Measurements from ENCODE around the gene XXYLT1. TPM values are rescaled to one million over a fixed set of nuclear protein-coding genes. Genes with fewer than 3 reads are reported as not detected.

Gene XXYLT1
- total RNA-seq, 1 donor from 2014 or later, result 22.3 TPM

DNA sequence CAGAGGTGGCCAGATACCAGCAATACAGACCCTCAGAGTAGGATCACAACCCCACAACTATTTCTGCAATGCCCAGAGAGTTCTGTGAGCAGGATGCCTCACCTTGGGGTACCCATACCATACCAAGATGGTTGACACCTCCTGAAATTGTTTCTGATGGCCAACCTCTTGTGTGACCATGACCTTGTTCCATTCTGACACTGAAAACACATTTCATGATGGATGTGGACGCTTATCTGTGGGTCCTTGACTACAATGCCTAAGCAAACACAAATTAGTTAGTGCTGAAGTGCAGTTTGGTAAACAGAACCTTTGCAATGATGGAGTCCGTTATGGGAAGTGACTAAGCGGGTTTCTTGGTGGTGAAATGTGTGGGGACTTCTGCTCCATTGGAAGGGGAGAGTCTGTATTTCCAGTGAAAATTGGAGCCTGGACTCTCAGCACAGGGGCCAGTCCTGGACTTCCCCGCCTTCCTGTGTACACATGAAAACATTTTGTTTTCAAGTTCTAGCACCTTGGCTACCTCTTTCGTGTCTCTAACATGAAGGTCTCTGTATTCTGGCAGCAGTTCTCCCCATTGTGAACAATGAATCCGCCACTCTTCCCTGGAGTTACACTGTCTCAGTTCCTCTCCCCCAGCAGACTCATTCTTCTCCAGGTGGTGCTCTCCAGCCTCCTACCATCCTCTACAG lies 106.2 kb downstream of the XXYLT1 start:
- TF ChIP-seq, protein P1, sequence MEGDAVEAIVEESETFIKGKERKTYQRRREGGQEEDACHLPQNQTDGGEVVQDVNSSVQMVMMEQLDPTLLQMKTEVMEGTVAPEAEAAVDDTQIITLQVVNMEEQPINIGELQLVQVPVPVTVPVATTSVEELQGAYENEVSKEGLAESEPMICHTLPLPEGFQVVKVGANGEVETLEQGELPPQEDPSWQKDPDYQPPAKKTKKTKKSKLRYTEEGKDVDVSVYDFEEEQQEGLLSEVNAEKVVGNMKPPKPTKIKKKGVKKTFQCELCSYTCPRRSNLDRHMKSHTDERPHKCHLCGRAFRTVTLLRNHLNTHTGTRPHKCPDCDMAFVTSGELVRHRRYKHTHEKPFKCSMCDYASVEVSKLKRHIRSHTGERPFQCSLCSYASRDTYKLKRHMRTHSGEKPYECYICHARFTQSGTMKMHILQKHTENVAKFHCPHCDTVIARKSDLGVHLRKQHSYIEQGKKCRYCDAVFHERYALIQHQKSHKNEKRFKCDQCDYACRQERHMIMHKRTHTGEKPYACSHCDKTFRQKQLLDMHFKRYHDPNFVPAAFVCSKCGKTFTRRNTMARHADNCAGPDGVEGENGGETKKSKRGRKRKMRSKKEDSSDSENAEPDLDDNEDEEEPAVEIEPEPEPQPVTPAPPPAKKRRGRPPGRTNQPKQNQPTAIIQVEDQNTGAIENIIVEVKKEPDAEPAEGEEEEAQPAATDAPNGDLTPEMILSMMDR (IDR thresholded peaks at IDR 0.05; ENCODE audit: partially characterized antibody, unreplicated experiment), result no peak
- peaks cover 8% of the 10 kb centered on the region for H3K27me3 Mint-ChIP-seq (ENCODE audit: unreplicated experiment)
- peaks cover 10% of the 10 kb centered on the region for H3K4me1 Mint-ChIP-seq (ENCODE audit: low read depth, unreplicated experiment)
- H3K27ac Mint-ChIP-seq (ENCODE audit: unreplicated experiment), result no peak overlapping the region
- DNase-seq, result no peak
- H3K36me3 Mint-ChIP-seq (ENCODE audit: unreplicated experiment), result peaks cover 7% of the 10 kb centered on the region
- H3K4me3 Mint-ChIP-seq (ENCODE audit: unreplicated experiment), result no peak overlapping the region
- H3K9me3 Mint-ChIP-seq (ENCODE audit: unreplicated experiment), result peaks cover 6% of the 10 kb centered on the region

DNA sequence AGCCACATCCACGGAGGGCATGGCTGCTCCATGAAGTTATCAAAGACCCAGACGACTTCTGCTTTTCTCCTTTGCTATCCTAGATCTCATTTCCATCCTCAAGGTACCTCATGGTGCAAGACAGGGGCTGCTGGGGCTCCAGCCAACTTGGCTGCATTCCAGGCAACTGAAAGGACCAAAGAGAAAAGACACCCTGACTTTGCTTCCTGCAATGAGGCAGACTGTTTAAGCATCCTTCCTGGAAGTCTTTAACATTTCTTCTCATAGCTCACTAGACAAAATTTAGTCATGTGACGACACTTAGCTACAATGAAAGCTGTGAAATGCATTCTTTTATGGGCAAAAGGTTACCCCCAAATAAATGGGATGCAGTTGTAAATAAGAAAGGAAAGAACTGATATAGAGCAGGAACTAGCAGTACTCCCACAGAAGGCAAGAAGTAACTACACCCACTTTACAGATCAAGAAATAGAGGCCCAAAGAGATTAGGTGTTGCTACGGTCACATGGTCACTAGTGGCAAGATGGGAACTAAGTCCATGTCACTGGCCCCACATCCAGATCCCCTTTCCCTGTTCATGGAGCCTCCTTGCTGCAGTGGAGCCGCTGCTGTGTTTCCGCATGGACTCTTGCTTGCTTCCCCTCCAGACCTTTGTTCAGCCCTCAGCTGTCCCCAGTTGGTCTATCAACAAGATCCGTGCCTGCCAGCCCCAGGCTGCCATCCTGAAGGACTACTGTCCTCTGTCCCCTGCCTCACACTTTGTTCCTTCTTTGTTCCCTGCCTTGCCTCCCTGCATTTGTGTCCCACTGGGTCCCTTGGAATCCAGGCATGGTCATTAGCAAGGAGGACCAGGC lies 107.0 kb downstream of the XXYLT1 start:
- Mint-ChIP-seq H3K27me3 (ENCODE audit: unreplicated experiment) (peaks cover 8% of the 10 kb centered on the region), H3K27ac (ENCODE audit: unreplicated experiment) (no peak overlapping the region), H3K4me3 (ENCODE audit: unreplicated experiment) (no peak overlapping the region), H3K4me1 (ENCODE audit: low read depth, unreplicated experiment) (peaks cover 10% of the 10 kb centered on the region), H3K36me3 (ENCODE audit: unreplicated experiment) (peaks cover 7% of the 10 kb centered on the region), H3K9me3 (ENCODE audit: unreplicated experiment) (peaks cover 6% of the 10 kb centered on the region)
- DNase-seq, result no peak
- TF ChIP-seq, protein P1 (IDR thresholded peaks at IDR 0.05; ENCODE audit: partially characterized antibody, unreplicated experiment), result no peak

DNA sequence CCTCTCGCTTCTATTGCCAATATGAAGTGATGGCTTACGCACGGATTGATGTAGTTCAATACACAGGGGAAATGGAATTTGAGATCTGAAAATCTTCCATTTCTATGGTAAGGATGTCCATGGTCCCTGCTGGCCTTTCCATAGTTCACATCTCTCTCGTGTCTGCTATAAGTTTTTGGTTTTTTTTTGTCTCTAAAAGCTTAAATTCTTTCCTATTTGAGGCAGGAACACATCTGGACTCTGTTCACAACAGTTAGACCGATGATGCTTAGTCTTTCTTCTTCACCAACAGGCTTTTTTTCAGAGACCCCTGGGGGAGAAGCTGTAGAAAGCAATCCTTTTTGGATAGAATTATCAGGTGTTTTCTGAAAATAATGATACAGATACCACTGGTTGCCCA lies 108.1 kb downstream of the XXYLT1 start:
- DNase-seq, result no peak
- TF ChIP-seq, protein P1 (IDR thresholded peaks at IDR 0.05; ENCODE audit: partially characterized antibody, unreplicated experiment), result no peak
- H3K4me1 Mint-ChIP-seq (ENCODE audit: low read depth, unreplicated experiment), result peaks cover 10% of the 10 kb centered on the region
- no peak overlapping the region for H3K27ac Mint-ChIP-seq (ENCODE audit: unreplicated experiment)
- H3K36me3 Mint-ChIP-seq (ENCODE audit: unreplicated experiment), result peaks cover 7% of the 10 kb centered on the region
- H3K4me3 Mint-ChIP-seq (ENCODE audit: unreplicated experiment), result no peak overlapping the region
- H3K27me3 Mint-ChIP-seq (ENCODE audit: unreplicated experiment), result peaks cover 8% of the 10 kb centered on the region
- H3K9me3 Mint-ChIP-seq (ENCODE audit: unreplicated experiment), result peaks cover 6% of the 10 kb centered on the region

DNA sequence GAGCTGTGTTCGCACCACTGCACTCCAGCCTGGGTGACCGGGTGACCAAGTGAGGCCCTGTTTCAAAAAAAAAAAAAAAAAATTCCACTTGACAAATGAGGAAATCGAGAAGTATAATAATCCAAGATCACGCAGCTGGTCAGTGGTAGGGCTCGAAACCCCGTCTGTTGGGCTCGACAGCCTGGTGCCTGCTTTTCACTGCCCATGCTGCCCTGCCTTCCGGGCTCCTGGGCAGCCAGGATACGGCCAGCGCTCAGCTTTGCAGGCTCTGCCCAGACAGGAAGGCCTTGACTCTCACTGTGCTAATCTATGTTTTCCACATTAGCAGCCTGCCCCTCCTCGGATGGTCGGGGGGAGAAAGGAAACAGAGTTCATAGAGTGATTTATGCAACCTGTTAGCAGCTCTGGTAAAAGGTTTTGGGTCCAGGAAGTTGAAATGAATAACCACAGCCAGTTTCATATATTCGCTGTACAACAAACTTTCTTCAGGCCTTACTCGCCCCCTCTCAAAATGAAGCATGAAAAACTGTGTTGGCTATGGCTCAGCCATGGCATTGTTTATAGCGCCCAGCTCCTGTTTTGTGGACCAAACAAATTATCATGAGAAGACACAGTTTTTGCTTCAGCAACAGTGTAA lies 108.8 kb downstream of the XXYLT1 start:
- Mint-ChIP-seq H3K27me3 (ENCODE audit: unreplicated experiment) (peaks cover 10% of the 10 kb centered on the region), H3K4me3 (ENCODE audit: unreplicated experiment) (no peak overlapping the region), H3K27ac (ENCODE audit: unreplicated experiment) (no peak overlapping the region), H3K4me1 (ENCODE audit: low read depth, unreplicated experiment) (peaks cover 10% of the 10 kb centered on the region), H3K9me3 (ENCODE audit: unreplicated experiment) (peaks cover 8% of the 10 kb centered on the region), H3K36me3 (ENCODE audit: unreplicated experiment) (peaks cover 7% of the 10 kb centered on the region)
- no peak for DNase-seq
- TF ChIP-seq, protein P1 (IDR thresholded peaks at IDR 0.05; ENCODE audit: partially characterized antibody, unreplicated experiment), result no peak

Data from glutamatergic neuron (in vitro differentiated cells).